SK-N-SH treated with all-trans-retinoic acid at 6 μM for 48 hours (cell line): ENCODE measurements around the gene MAPK9.

Experiments used
- CREB5 ChIP-seq: fragments of 250-450 bp; sonication (Bioruptor Pico); IDR thresholded peaks from 2 replicates; pipeline ENCODE4 v1.5.1; 2020; ENCODE audit warnings: low read depth, mild to moderate bottlenecking, moderate library complexity
- POU6F1 ChIP-seq: fragments of 250-450 bp; sonication (Bioruptor Pico); IDR thresholded peaks from 2 replicates; pipeline ENCODE4 v1.8.0; 2021; ENCODE audit warnings: low read depth, mild to moderate bottlenecking, moderate library complexity, borderline replicate concordance
- ZC3H10 ChIP-seq: fragments of 250-450 bp; sonication (Bioruptor Pico); IDR thresholded peaks from 2 replicates; pipeline ENCODE4 v1.5.1; 2021; ENCODE audit warnings: mild to moderate bottlenecking, moderate library complexity
- ZNF565 ChIP-seq: fragments of 450-650 bp; formaldehyde crosslinking; conservative IDR thresholded peaks from 2 replicates; pipeline ENCODE4 v1.5.0; 2020; ENCODE audit warnings: low read depth, mild to moderate bottlenecking, moderate library complexity
- ZNF8 ChIP-seq: fragments of 450-650 bp; formaldehyde crosslinking; IDR thresholded peaks from 2 replicates; pipeline ENCODE4 v1.5.0; 2020; ENCODE audit warnings: mild to moderate bottlenecking, moderate library complexity

- TF ChIP-seq ZC3H10 (CRISPR knock-in tag), result no peak
- no peak for TF ChIP-seq ZNF8 (CRISPR knock-in tag)
- TF ChIP-seq CREB5 (CRISPR knock-in tag), result no peak
- no peak for TF ChIP-seq ZNF565 (CRISPR knock-in tag)
- no peak for TF ChIP-seq POU6F1
Observed at GRCh38 chr5:180215783-180216630, 75.9 kb downstream of the MAPK9 start.
